Stimulated activated CD8-positive, alpha-beta memory T cell treated with anti-CD3 and anti-CD28 coated beads, Interleukin-2, amount 100 ng/mL, for 1 hour (primary cell): Measurements from ENCODE around the gene UBE2I.
"Not testable (repeated sequence)": the region's sequence is repeated elsewhere in the genome, so short reads cannot be mapped to it uniquely, and the experiment has no call there.

Experiments
- DNase-seq, 2 donors: peaks; one replicate each; pipeline ENCODE4 v3.0.0-alpha.2; 2020; ENCODE audit warnings: low read depth in 2 of 2

Gene UBE2I

GRCh38 chr16:1277617-1278282 lies 31.7 kb upstream of the UBE2I start:
- DNase-seq: no peak

- no peak for DNase-seq
Observed at GRCh38 chr16:1278477-1278876, 31.0 kb upstream of the UBE2I start.

- DNase-seq: no peak
Observed at GRCh38 chr16:1279081-1279944, 30.1 kb upstream of the UBE2I start.

GRCh38 chr16:1279945-1280589 lies 29.4 kb upstream of the UBE2I start:
- no peak for DNase-seq

GRCh38 chr16:1280783-1281182 lies 28.7 kb upstream of the UBE2I start:
- DNase-seq: no peak

- no peak for DNase-seq
Observed at GRCh38 chr16:1281517-1281916, 27.9 kb upstream of the UBE2I start.

GRCh38 chr16:1282324-1282973 lies 27.0 kb upstream of the UBE2I start:
- DNase-seq: no peak

GRCh38 chr16:1283296-1283695 lies 26.1 kb upstream of the UBE2I start:
- DNase-seq: no peak

GRCh38 chr16:1283996-1284616 lies 25.3 kb upstream of the UBE2I start:
- DNase-seq: no peak

GRCh38 chr16:1285669-1286512 lies 23.5 kb upstream of the UBE2I start:
- DNase-seq: no peak

GRCh38 chr16:1286513-1287094 lies 22.8 kb upstream of the UBE2I start:
- DNase-seq: no peak

- DNase-seq: no peak
Observed at GRCh38 chr16:1287982-1288670, 21.3 kb upstream of the UBE2I start.

- no peak for DNase-seq
Observed at GRCh38 chr16:1288813-1289476, 20.5 kb upstream of the UBE2I start.

GRCh38 chr16:1289477-1289866 lies 20.0 kb upstream of the UBE2I start:
- no peak for DNase-seq

- no peak for DNase-seq
Observed at GRCh38 chr16:1290063-1290501, 19.4 kb upstream of the UBE2I start.

- no peak for DNase-seq
Observed at GRCh38 chr16:1290860-1291575, 18.4 kb upstream of the UBE2I start.

GRCh38 chr16:1291576-1291974 lies 17.9 kb upstream of the UBE2I start:
- no peak for DNase-seq

GRCh38 chr16:1292208-1292607 lies 17.2 kb upstream of the UBE2I start:
- DNase-seq: not testable (repeated sequence)

GRCh38 chr16:1292808-1293207 lies 16.6 kb upstream of the UBE2I start:
- not testable (repeated sequence) for DNase-seq
